Peyer's patch (tissue), 4 donors: Measurements from ENCODE around the gene ISLR2. TPM values are rescaled to one million over a fixed set of nuclear protein-coding genes. Genes with fewer than 3 reads are reported as not detected.

Experiments
- DNase-seq, 3 donors: peaks; one replicate each; pipeline ENCODE4 v3.0.0-alpha.2; 2017 to 2019
- H3K27ac ChIP-seq, 4 donors: fragments of 200-600 bp; sonication (generic); one replicate each; pipeline ENCODE4 v1.5.1; 2016 to 2019
- H3K27me3 ChIP-seq, 2 donors: fragments of 200-600 bp; sonication (generic); one replicate each; pipeline ENCODE4 v1.5.1; 2019
- H3K36me3 ChIP-seq, 3 donors: fragments of 200-600 bp; sonication (generic); one replicate each; pipeline ENCODE4 v1.5.1; 2016 to 2019
- H3K4me1 ChIP-seq, 4 donors: fragments of 200-600 bp; sonication (generic); one replicate each; pipeline ENCODE4 v1.5.1; 2016 to 2019
- H3K4me3 ChIP-seq, 4 donors: fragments of 200-600 bp; sonication (generic); 1 replicate in 3 of 4; 2 replicates in 1 of 4; pipeline ENCODE4 v1.5.1; 2016 to 2019; ENCODE audit warnings: mild to moderate bottlenecking in 1 of 4
- H3K9me3 ChIP-seq, 4 donors: fragments of 200-600 bp; sonication (generic); one replicate each; pipeline ENCODE4 v1.5.1; 2016 to 2019; ENCODE audit warnings: mild to moderate bottlenecking in 1 of 4
- CTCF ChIP-seq, 6 experiments: fragments of 450-650 bp in 4 of 6; fragments of 200-600 bp in 2 of 6; sonication (generic) in 1 of 6; IDR thresholded peaks; one replicate each; pipeline ENCODE4 v1.5.1; 2017 to 2019; ENCODE audit warnings: antibody characterized with exemption in 6 of 6, mild to moderate bottlenecking in 3 of 6, moderate library complexity in 1 of 6
- POLR2A ChIP-seq, 2 donors: fragments of 450-650 bp; IDR thresholded peaks; one replicate each; pipeline ENCODE4 v1.5.1; 2017; ENCODE audit warnings: antibody characterized with exemption in 2 of 2, mild to moderate bottlenecking in 2 of 2, moderate library complexity in 2 of 2
- total RNA-seq, 4 donors: library from RNA; depleted of rRNA; stranded (reverse); fragments of >200 nt; gene quantifications; one replicate each; pipeline ENCODE4 v1.1.0, GENCODE V29; 2016

Gene ISLR2
- total RNA-seq, 4 donors from 2014 or later: 0.66 to 0.94 (median 0.70) TPM; not detected in 1

- Histone ChIP-seq H3K4me3 (no peak overlapping the region), H3K27me3 (peaks cover 0 to 55% of the 10 kb centered on the region in 2 donors), H3K36me3 (no peaks in the 10 kb centered on the region), H3K9me3 (no peaks in the 10 kb centered on the region), H3K27ac (no peak overlapping the region), H3K4me1 (peaks cover 0 to 34% (median 17%) of the 10 kb centered on the region in 4 donors)
- TF ChIP-seq CTCF (IDR thresholded peaks at IDR 0.05) (no peak), POLR2A (IDR thresholded peaks at IDR 0.05) (no peak)
- DNase-seq: no peak
Measured at GRCh38 chr15:74135041-74135565, 4.7 kb downstream of the ISLR2 start.

GRCh38 chr15:74136540-74136813 is 6.1 kb downstream of the ISLR2 start:
- H3K36me3 ChIP-seq: no peaks in the 10 kb centered on the region
- peaks cover 0 to 42% of the 10 kb centered on the region in 2 donors for H3K27me3 ChIP-seq
- peaks cover 0 to 27% (median 16%) of the 10 kb centered on the region in 4 donors for H3K4me1 ChIP-seq
- H3K9me3 ChIP-seq: no peaks in the 10 kb centered on the region
- TF ChIP-seq CTCF (IDR thresholded peaks at IDR 0.05): no peak
- TF ChIP-seq POLR2A (IDR thresholded peaks at IDR 0.05): no peak
- H3K4me3 ChIP-seq: peak overlapping the region; percentile 17 to 47 (median 44)
- peak overlapping the region in 3 of 4 donors; percentile 36 to 63 (median 59) for H3K27ac ChIP-seq
- DNase-seq: no peak

GRCh38 chr15:74136814-74137536 is 6.6 kb downstream of the ISLR2 start:
- TF ChIP-seq POLR2A (IDR thresholded peaks at IDR 0.05) (no peak), CTCF (IDR thresholded peaks at IDR 0.05) (no peak)
- DNase-seq: no peak
- H3K27me3 ChIP-seq: peaks cover 0 to 38% of the 10 kb centered on the region in 2 donors
- no peaks in the 10 kb centered on the region for H3K36me3 ChIP-seq
- no peaks in the 10 kb centered on the region for H3K9me3 ChIP-seq
- peak overlapping the region in 3 of 4 donors; percentile 43 to 47 (median 44) for H3K4me3 ChIP-seq
- H3K27ac ChIP-seq: peak overlapping the region in 2 of 4 donors; percentile 59 to 63
- H3K4me1 ChIP-seq: peaks cover 0 to 27% (median 16%) of the 10 kb centered on the region in 4 donors

GRCh38 chr15:74137537-74137894 is 7.1 kb downstream of the ISLR2 start:
- H3K4me3 ChIP-seq: no peak overlapping the region
- peaks cover 0 to 27% (median 16%) of the 10 kb centered on the region in 4 donors for H3K4me1 ChIP-seq
- no peak for TF ChIP-seq POLR2A (IDR thresholded peaks at IDR 0.05)
- no peak for TF ChIP-seq CTCF (IDR thresholded peaks at IDR 0.05)
- H3K9me3 ChIP-seq: no peaks in the 10 kb centered on the region
- H3K27me3 ChIP-seq: peaks cover 0 to 32% of the 10 kb centered on the region in 2 donors
- no peaks in the 10 kb centered on the region for H3K36me3 ChIP-seq
- DNase-seq: no peak
- no peak overlapping the region for H3K27ac ChIP-seq

GRCh38 chr15:74138642-74139041 is 8.3 kb downstream of the ISLR2 start:
- H3K9me3 ChIP-seq: no peaks in the 10 kb centered on the region
- peaks cover 0 to 27% (median 16%) of the 10 kb centered on the region in 4 donors for H3K4me1 ChIP-seq
- H3K36me3 ChIP-seq: no peaks in the 10 kb centered on the region
- peaks cover 0 to 27% of the 10 kb centered on the region in 2 donors for H3K27me3 ChIP-seq
- no peak for DNase-seq
- H3K4me3 ChIP-seq: no peak overlapping the region
- TF ChIP-seq POLR2A (IDR thresholded peaks at IDR 0.05) (no peak), CTCF (IDR thresholded peaks at IDR 0.05) (no peak)
- H3K27ac ChIP-seq: no peak overlapping the region
